Measurements from ENCODE around the gene R3HCC1L.
A peak's percentile ranks its signal among the peaks of the same experiment; 100 is the strongest.

The R3HCC1L gene

GRCh38 chr10:98268694-98269431, 134.4 kb downstream of the R3HCC1L start:
- Histone ChIP-seq H3K27me3 (ENCODE audit: insufficient read depth, low read depth, severe bottlenecking) (no peaks in the 10 kb centered on the region), H3K27ac (peak overlapping the region; percentile 87), H3K36me3 (peaks cover 10% of the 10 kb centered on the region), H3K9me3 (ENCODE audit: severe bottlenecking) (no peaks in the 10 kb centered on the region), H3K4me3 (ENCODE audit: low read depth, low read length) (peak overlapping the region; percentile 52)
- peak; percentile 58 for DNase-seq
- TF ChIP-seq CTCF (IDR thresholded peaks at IDR 0.05; ENCODE audit: low read depth, low read length): no peak

- H3K4me3 ChIP-seq (ENCODE audit: low read depth, low read length): no peak overlapping the region
- peaks cover 6% of the 10 kb centered on the region for H3K36me3 ChIP-seq
- no peaks in the 10 kb centered on the region for H3K9me3 ChIP-seq (ENCODE audit: severe bottlenecking)
- peak overlapping the region; percentile 59 for H3K27ac ChIP-seq
- no peaks in the 10 kb centered on the region for H3K27me3 ChIP-seq (ENCODE audit: insufficient read depth, low read depth, severe bottlenecking)
- DNase-seq: no peak
- TF ChIP-seq CTCF (IDR thresholded peaks at IDR 0.05; ENCODE audit: low read depth, low read length): no peak
Observed at GRCh38 chr10:98269435-98269912, 135.0 kb downstream of the R3HCC1L start.

- TF ChIP-seq CTCF (IDR thresholded peaks at IDR 0.05; ENCODE audit: low read depth, low read length): no peak
- Histone ChIP-seq H3K27me3 (ENCODE audit: insufficient read depth, low read depth, severe bottlenecking) (no peaks in the 10 kb centered on the region), H3K36me3 (no peaks in the 10 kb centered on the region), H3K4me3 (ENCODE audit: low read depth, low read length) (no peak overlapping the region), H3K27ac (peak overlapping the region; percentile 59), H3K9me3 (ENCODE audit: severe bottlenecking) (no peaks in the 10 kb centered on the region)
- DNase-seq: no peak
Observed at GRCh38 chr10:98270073-98270740, 135.8 kb downstream of the R3HCC1L start.

- Histone ChIP-seq H3K36me3 (no peaks in the 10 kb centered on the region), H3K9me3 (ENCODE audit: severe bottlenecking) (no peaks in the 10 kb centered on the region), H3K27me3 (ENCODE audit: insufficient read depth, low read depth, severe bottlenecking) (no peaks in the 10 kb centered on the region), H3K4me3 (ENCODE audit: low read depth, low read length) (no peak overlapping the region), H3K27ac (no peak overlapping the region)
- no peak for DNase-seq
- no peak for TF ChIP-seq CTCF (IDR thresholded peaks at IDR 0.05; ENCODE audit: low read depth, low read length)
Observed at GRCh38 chr10:98270786-98271185, 136.3 kb downstream of the R3HCC1L start.

GRCh38 chr10:98272245-98272644, 137.8 kb downstream of the R3HCC1L start:
- TF ChIP-seq CTCF (IDR thresholded peaks at IDR 0.05; ENCODE audit: low read depth, low read length): no peak
- H3K4me3 ChIP-seq (ENCODE audit: low read depth, low read length): no peak overlapping the region
- no peaks in the 10 kb centered on the region for H3K36me3 ChIP-seq
- DNase-seq: no peak
- H3K27ac ChIP-seq: no peak overlapping the region
- no peaks in the 10 kb centered on the region for H3K27me3 ChIP-seq (ENCODE audit: insufficient read depth, low read depth, severe bottlenecking)
- no peaks in the 10 kb centered on the region for H3K9me3 ChIP-seq (ENCODE audit: severe bottlenecking)

Measured in WERI-Rb-1 (cell line).